Neural cell (in vitro differentiated cells): ENCODE data around the gene ST6GALNAC1.

Experiments used
- EP300 ChIP-seq: fragments of 450-650 bp; conservative IDR thresholded peaks from 2 replicates; pipeline ENCODE4 v1.6.1; 2014; ENCODE audit warnings: antibody characterized with exemption, mild to moderate bottlenecking, moderate library complexity; ENCODE audit not compliant: poor library complexity, severe bottlenecking
- EZH2 ChIP-seq: fragments of 200-600, 300-800 bp; shearing (Covaris generic), sonication (generic); IDR thresholded peaks from 2 replicates; pipeline ENCODE4 v1.6.1; 2014; ENCODE audit warnings: antibody characterized with exemption, low read length, borderline replicate concordance, mild to moderate bottlenecking; ENCODE audit not compliant: insufficient read depth, poor library complexity, severe bottlenecking
- POLR2AphosphoS5 ChIP-seq: IDR thresholded peaks from 2 replicates; pipeline ENCODE4 v1.6.1; 2012
- RAD21 ChIP-seq: fragments of 450-650 bp; conservative IDR thresholded peaks from 2 replicates; pipeline ENCODE4 v1.6.1; 2014; ENCODE audit warnings: antibody characterized with exemption, mild to moderate bottlenecking, moderate library complexity
- SMC3 ChIP-seq: fragments of 450-650 bp; conservative IDR thresholded peaks from 2 replicates; pipeline ENCODE4 v1.6.1; 2014; ENCODE audit warnings: antibody characterized with exemption, mild to moderate bottlenecking, moderate library complexity; ENCODE audit not compliant: poor library complexity
- TAF1 ChIP-seq: IDR thresholded peaks from 2 replicates; pipeline ENCODE4 v1.6.1; 2012; ENCODE audit warnings: low read depth
- TF ChIP-seq, protein P1 (sequence below): fragments of 450-650 bp; IDR thresholded peaks from 2 replicates; pipeline ENCODE4 v1.5.1; 2014; ENCODE audit warnings: antibody characterized with exemption, mild to moderate bottlenecking, moderate library complexity; ENCODE audit not compliant: poor library complexity, severe bottlenecking

DNA sequence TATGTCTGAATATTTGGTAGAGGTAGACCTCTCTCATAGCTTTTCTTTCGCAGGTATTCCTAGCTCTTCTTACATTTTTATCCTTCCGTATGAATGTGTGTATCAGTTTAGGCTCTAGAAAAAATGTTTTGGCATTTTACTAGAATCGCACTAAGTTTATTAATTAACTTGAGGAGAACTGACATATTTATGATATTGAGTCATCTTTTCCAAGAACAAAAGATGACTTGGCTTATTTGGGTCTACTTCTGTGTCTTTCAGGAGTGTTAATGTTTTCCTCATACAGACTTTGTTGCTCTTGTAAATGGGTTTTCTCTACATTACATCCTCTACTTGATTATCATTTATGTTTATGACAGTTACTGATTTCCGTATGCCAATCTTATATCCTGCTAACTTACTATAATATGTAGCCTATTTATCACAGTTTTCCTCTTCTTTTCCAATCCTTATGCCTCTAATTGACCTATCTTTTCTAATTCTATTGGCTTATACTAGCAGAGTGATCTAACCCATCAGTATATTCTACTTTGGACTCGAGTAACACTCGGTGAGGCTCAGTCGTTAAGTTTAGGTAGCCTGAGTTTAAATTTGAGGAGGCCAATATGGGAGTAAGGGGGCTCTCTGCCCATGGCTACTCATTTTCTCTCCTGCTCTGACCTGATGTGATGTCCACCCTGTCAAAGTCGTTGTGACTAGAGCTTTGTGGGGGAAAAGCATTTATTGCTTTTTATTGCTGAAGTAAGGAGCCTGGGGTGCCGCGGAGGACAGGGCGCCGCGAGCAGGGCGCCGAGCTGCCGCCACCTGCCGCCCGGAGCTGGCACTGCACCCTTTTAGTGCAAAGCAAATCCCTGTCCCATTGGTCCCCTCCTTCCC is 20.0 kb downstream of the ST6GALNAC1 start:
- TF ChIP-seq, protein P1, sequence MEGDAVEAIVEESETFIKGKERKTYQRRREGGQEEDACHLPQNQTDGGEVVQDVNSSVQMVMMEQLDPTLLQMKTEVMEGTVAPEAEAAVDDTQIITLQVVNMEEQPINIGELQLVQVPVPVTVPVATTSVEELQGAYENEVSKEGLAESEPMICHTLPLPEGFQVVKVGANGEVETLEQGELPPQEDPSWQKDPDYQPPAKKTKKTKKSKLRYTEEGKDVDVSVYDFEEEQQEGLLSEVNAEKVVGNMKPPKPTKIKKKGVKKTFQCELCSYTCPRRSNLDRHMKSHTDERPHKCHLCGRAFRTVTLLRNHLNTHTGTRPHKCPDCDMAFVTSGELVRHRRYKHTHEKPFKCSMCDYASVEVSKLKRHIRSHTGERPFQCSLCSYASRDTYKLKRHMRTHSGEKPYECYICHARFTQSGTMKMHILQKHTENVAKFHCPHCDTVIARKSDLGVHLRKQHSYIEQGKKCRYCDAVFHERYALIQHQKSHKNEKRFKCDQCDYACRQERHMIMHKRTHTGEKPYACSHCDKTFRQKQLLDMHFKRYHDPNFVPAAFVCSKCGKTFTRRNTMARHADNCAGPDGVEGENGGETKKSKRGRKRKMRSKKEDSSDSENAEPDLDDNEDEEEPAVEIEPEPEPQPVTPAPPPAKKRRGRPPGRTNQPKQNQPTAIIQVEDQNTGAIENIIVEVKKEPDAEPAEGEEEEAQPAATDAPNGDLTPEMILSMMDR = peak; percentile 80
- no peak for TF ChIP-seq TAF1
- no peak for TF ChIP-seq EP300
- no peak for TF ChIP-seq EZH2
- TF ChIP-seq RAD21 = peak; percentile 71
- TF ChIP-seq SMC3 = peak; percentile 78
- no peak for TF ChIP-seq POLR2AphosphoS5
